ENCODE data around the gene ABHD10. TPM values are rescaled to one million over a fixed set of nuclear protein-coding genes. Genes with fewer than 3 reads are reported as not detected.
A peak's percentile ranks its signal among the peaks of the same experiment; 100 is the strongest.

ABHD10 gene
- total RNA-seq, 1 experiment from 2014 or later, result 21.3 TPM

DNA sequence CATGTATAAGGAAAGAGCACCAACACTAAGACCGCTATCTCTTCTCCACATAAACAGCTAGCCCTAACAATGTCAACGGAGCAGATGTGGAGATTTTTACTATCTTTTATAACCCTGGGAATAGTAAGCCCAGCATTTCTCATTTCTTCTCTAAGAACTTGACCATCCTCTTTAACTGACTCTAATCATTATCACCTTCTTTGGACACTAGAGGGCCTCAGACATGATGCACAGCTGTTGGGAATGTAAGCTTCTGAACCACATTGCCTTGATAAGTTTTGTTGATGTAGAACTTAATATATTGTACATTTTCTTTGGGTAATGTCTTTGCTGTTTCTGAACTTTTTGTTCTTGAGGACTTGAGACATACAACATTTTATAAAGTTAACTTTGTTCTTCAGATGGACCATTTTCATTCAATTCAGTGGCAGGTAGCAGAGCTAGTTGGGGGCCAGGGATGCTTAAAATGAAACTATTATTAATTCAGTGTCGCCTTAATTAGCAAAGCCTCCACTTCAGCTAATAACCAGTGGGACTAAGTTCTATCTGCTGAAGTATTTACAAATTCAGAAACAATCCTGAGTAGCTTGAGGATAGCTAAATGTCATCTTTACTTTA, 10.3 kb downstream of the ABHD10 start:
- in situ Hi-C loops (cut with HindIII; ENCODE audit: low pct_unique_long_range_greater_than_20kb, low sequenced_read_pairs), result no loop called here
- DNase-seq (ENCODE audit: low read depth), result peak; percentile 48

DNA sequence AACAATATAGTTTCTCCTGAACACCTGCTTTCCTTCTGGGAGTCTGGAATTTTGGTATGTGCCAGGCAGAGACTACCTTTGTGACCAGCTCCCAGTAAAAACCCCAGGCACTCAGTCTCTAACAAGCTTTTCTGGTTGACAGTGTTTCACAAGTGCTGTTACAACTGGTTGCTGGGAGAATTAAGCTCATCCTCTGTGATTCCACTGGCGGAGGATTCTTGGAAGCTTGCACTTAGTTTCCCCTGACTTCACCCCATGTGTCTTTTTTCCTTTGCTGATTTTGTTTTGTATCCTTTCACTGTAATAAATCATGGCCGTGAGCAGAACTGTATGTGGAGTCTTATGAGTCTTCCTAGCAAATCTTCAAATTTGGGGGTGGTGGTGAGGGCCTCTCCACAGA, 14.2 kb downstream of the ABHD10 start:
- no peak for DNase-seq (ENCODE audit: low read depth)
- in situ Hi-C loops (cut with HindIII; ENCODE audit: low pct_unique_long_range_greater_than_20kb, low sequenced_read_pairs), result no loop called here

DNA sequence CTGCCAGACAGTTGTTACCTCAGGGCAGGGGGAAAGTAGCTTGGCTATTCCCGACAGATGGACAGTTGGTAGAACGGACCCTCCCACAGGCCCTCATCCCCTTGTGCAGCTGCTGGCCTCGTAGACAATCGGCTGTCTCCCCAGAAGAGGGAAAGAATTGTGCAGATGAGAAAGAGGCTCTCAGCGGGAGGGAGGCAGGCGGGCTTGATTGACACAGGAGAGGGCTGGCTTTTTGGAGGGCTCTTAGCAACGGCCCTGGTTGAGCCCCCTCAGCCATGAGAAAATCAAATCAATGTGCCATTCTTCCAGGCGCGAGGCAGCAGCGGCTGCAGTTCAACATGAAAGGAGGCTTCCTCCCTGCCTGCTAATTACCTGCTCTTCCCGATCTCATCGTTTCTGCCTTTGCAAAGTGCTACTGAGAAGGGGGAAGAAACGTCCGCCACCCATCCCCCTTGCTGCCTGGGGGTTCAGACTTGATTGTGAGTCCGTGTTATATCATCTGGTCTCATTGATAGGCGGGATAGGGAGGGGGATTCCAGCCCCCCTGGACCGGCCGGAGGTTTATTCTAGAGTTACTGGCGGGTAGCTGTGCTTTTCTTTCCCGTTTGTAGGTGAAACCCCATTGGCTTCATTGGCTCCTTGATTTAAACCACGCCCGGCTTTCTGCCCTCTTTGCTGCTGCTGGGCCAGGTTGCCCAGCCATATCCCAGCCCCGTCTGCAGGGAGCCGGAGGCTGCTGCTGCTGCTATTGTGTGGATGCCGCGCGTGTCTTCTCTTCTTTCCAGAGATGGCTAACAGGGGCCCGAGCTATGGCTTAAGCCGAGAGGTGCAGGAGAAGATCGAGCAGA, 20.0 kb downstream of the ABHD10 start, which contains the start of gene TAGLN3:
TSS of gene TAGLN3 (plus strand) at position 287 of the 848 bp plus-strand sequence. CDS start at position 788, 501 bp downstream.
- DNase-seq (ENCODE audit: low read depth), result no peak
- in situ Hi-C loops (cut with HindIII; ENCODE audit: low pct_unique_long_range_greater_than_20kb, low sequenced_read_pairs), result no loop called here

DNA sequence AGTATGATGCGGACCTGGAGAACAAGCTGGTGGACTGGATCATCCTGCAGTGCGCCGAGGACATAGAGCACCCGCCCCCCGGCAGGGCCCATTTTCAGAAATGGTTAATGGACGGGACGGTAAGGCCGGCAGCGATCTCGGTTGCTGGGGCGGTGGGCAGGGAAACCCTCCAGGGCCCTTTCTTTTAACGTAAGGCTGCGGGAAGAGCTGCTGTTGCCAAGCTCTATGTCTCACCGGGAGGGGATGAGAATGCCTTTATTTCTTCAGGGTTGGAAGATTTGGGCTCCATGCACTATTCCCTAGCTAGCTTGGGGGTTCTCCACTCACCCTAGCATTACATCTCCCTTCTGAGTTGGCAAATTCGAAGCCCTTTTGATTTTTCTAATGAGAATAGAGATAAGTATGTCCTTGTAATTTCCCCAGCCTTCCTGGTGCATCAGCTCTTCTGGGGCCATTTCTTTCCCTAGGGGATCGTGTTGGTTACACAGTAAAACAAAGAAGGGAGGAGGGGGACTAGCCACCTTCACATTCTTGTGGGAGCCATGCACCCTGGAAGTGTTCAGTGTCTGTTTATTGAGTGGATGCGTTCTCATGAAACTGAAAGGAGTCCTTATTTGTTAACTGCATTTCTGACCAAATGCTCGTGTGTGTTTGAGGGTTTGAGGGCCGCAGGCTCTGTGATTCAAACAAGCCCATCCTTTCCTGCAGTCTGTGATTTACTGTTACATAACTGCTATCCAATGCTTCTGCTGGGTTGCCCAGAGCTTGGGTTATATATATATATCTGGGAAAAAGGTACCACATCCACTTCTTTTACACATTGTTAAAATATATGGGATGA, 20.9 kb downstream of the ABHD10 start:
- no peak for DNase-seq (ENCODE audit: low read depth)
- in situ Hi-C loops (cut with HindIII; ENCODE audit: low pct_unique_long_range_greater_than_20kb, low sequenced_read_pairs), result no loop called here

DNA sequence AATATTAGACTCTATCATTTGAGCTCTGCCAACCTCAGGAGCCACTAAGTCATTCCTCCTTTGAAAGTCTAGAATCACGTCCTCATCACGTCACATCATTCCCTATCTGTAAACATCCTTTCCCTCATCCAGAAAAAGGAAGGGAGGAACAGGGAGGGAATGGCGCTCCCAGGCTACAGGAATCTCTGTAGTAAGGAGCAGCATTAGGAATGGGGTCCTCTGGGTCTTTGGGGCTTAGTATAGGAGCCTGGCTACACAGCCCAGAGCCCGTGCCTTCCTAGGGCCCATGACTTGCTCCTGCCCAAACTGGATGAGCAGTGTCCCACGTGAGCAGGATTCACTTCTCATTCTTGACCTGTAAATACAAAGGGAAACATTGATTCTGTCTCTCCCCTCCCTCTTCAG, 21.5 kb downstream of the ABHD10 start:
- DNase-seq (ENCODE audit: low read depth), result no peak
- in situ Hi-C loops (cut with HindIII; ENCODE audit: low pct_unique_long_range_greater_than_20kb, low sequenced_read_pairs), result no loop called here

DNA sequence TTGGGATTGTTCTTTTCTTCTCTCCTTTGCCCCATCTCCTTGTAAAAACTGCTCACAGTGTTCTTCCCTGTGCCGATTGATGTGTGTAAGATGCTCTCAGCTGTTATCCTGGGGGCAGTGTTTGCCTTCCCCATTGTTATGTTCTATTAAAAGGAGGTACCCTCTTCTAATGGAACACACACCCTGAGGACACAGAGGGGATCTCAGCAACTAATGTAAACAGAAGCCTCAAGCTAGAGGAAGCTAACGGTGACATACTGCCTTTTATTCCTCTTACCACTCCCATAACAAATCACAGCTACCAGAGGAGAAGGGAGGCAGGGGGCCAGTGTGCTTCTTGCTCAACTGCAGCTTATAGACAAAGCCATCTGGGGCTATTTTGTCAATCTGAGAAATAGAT, 22.1 kb downstream of the ABHD10 start:
- DNase-seq (ENCODE audit: low read depth), result no peak
- in situ Hi-C loops (cut with HindIII; ENCODE audit: low pct_unique_long_range_greater_than_20kb, low sequenced_read_pairs), result no loop called here

DNA sequence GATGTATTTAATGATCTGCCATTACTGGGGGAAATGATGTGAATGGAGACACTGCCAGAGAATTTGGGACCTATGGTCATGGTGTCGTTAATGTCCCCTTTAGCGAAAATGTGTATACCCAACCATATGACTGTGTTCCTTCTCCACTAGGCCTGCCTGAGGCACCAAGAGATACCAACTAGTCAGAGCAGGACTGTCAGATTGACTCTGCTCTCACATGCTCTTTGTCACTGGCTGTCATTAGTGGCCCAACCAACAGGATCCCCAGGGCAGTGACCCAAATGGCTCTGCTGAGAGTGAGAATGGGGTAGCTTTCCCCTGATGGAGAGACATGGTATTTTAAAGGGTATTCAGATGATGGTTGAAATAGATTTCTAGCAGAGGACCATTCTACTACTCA, 22.7 kb downstream of the ABHD10 start:
- DNase-seq (ENCODE audit: low read depth), result no peak
- in situ Hi-C loops (cut with HindIII; ENCODE audit: low pct_unique_long_range_greater_than_20kb, low sequenced_read_pairs), result no loop called here

DNA sequence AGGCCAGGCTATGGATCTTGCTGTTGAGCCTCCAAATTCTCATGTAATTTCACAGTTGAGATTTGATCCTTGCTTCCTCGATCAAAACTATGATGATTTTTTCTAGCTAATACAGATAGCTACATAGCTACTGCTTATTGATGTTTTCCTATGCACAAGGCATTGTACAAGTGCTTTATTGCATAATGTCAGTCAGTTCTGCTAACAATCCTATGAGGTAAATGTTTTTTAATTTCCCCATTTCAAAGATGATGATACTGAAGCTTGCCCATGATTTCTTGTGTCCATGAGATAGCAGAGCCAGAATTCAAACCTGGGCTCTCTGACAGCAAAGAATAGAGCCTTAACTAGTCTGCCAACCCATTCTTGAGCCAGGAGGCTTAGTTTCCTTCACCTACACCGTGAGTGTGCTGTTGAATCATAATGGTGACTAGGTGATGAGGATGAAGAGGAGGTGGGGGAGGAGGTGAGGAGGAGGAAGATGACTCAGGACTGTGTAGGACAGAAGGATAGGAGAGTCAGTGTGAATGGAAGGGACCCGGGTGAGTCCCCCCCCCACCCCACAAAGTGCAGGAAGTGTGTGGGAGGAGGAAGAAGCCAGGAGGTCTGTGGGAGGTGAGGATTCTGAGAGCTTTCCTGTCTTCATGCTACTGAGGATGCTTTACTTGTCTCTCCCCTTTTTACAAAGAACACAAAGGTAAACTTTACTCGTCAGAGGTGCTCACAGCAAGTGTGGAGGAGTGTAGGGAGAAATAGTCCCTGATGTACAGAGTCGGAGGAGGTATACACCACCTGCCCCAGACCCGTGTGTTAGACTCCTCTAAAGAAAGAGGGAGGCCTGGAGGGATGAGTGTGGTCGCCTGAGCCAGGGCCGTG, 23.5 kb downstream of the ABHD10 start:
- in situ Hi-C loops (cut with HindIII; ENCODE audit: low pct_unique_long_range_greater_than_20kb, low sequenced_read_pairs), result no loop called here
- no peak for DNase-seq (ENCODE audit: low read depth)

DNA sequence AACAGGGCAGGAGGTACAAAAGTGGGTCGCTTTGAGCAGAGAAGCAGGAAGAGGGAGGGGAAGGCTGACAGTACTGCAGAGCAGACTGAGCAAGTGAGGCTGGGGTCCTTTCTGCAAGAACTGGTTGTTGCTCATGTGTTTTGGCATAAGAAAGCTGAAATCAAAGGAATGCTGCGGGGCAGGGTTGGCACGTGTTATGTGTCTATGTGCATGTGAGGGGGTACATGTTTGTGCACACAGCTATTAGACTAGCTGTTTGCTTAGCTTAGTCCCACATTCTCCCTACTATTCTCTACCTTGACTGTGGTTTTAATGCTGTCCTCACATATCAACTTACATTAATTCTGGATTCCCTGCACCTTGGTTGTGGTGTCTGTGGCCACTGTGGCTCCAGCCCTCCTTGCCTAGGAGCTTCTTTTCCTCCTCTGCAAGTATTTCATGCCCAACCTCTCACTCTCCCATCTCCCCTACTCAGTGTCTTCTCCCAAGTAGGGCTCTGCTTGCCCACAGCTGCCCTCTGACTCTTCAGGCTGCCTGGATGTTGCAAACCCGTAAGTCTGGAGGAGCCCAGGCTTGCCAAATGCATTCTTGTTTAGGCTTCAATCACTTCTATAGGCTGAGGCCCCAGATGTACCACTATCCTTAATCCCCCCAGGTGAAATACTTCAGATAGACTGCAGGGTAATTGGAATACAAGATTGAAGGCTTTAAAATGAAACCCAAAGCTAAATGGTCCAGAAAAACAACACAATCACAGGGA, 24.7 kb downstream of the ABHD10 start:
- no peak for DNase-seq (ENCODE audit: low read depth)
- in situ Hi-C loops (cut with HindIII; ENCODE audit: low pct_unique_long_range_greater_than_20kb, low sequenced_read_pairs), result no loop called here

DNA sequence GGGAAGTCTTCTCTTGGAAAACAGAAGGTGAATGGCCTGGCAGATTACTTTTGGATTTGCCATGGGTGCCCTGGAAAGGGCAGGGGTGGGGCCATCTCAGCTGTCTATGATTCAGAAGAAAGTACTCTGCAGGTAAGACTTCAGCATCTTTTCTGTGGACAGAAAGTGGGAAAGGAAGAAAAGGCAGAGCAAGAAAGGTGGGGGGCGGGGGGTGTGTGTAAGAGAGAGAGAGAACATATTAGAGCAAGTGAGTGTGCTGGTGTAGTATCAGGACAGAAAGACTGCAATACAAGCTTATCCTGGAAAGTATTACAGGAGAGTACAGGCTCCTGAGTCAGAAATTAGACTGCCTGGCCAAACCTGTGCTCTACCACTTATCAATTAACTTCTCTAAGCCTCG, 25.4 kb downstream of the ABHD10 start:
- no peak for DNase-seq (ENCODE audit: low read depth)
- in situ Hi-C loops (cut with HindIII; ENCODE audit: low pct_unique_long_range_greater_than_20kb, low sequenced_read_pairs), result no loop called here

DNA sequence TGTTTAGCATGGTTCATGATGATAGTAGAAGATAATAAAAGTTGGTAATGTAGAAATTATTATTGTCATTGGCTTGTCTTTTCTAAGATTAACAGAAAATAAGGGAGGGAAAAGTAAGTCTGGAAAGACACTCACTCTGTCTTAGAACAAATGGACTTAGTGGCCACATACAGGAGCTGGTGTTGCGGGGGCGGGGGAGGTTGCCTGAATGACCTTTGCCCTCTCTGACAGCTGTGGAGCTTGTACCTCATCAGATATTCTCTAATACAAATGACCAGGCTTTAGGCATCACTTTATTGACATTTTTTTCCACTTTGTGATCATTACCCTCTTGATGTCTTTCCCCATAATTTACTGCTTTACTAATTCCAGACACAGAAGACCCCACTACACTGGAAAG, 25.8 kb downstream of the ABHD10 start:
- in situ Hi-C loops (cut with HindIII; ENCODE audit: low pct_unique_long_range_greater_than_20kb, low sequenced_read_pairs), result no loop called here
- no peak for DNase-seq (ENCODE audit: low read depth)

DNA sequence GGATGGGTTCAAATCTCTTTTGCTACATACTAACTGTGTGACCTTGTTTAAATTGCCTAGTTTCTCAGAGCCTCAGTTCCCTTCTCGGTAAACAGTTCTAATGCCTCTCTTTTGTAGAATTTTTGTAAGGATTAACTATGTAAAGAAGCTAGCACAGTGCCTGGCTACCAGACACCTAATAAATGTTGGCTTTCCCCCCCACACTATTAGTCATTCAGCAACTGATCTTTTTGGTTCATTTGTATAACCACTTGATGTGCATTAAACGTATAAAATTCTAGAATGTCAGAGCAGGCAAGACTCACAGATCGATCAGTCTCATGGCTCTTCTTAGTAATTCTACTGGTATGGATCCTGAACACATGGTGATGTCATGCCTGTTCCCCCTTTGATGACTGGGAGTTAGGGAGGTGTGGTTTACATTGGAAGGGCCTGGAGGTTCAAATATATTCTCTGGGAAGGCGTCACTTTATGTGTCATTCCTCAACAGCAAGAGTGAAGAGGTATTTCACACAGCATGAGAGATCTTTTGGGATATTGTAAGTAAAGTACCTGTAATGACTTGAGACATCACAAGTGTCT, 26.4 kb downstream of the ABHD10 start:
- in situ Hi-C loops (cut with HindIII; ENCODE audit: low pct_unique_long_range_greater_than_20kb, low sequenced_read_pairs), result no loop called here
- DNase-seq (ENCODE audit: low read depth), result no peak

DNA sequence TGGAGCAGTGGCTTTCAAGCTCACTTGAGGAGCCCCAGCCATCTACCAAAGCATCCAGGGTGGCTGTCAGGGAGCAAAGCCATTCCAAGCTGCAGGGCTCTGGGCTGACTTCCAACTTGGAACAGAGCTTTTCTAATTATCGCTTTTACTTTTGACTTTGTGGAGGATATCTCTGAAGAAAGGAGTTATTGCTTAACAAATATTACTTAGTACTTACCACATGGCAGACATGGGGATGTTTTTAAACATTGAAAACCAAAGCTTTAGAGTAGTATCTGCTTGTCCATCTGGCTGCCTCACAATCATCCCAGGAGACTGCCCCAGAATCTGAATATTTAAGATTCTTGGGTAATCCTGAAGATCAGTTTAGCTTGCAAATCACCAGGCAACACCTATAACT, 28.8 kb downstream of the ABHD10 start:
- no peak for DNase-seq (ENCODE audit: low read depth)
- in situ Hi-C loops (cut with HindIII; ENCODE audit: low pct_unique_long_range_greater_than_20kb, low sequenced_read_pairs), result no loop called here

DNA sequence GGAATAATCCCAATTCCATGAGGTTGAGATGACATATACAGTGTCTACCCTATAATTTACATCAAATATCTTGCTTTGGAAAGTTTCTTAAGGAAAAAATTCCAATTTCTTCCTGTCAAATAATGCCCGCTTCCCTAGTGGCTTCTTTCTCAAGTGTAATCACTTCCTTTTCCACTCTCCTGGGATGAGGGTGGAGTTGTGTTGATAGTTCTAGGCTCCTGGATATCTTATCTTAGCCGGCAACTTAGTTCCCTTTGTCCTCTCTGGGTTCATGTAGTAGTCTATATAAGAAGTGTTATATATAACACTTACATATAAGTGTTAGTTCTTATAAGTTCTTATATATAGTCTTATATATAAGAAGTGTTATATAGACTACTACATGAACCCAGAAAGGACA, 30.8 kb downstream of the ABHD10 start:
- in situ Hi-C loops (cut with HindIII; ENCODE audit: low pct_unique_long_range_greater_than_20kb, low sequenced_read_pairs), result no loop called here
- no peak for DNase-seq (ENCODE audit: low read depth)

DNA sequence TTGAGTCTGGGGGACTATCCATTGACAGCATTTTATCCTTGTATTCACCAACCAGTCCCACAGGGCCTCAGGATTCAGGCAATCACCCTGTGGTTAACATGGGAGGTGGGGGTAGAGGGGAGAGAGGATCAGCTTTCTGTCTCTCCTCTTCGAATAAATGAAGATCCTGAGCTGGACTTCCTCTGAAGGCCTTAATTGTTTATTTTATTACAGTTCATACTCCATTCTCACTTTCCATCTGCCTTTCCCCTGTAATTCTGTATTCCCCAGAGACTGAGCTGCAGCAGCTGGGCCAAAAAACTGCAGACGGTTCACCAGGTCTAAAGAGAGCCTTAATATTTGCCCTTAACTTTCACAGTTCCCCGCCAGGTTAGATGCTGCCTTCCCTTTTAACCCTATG, 31.8 kb downstream of the ABHD10 start:
- no peak for DNase-seq (ENCODE audit: low read depth)
- in situ Hi-C loops (cut with HindIII; ENCODE audit: low pct_unique_long_range_greater_than_20kb, low sequenced_read_pairs), result no loop called here

DNA sequence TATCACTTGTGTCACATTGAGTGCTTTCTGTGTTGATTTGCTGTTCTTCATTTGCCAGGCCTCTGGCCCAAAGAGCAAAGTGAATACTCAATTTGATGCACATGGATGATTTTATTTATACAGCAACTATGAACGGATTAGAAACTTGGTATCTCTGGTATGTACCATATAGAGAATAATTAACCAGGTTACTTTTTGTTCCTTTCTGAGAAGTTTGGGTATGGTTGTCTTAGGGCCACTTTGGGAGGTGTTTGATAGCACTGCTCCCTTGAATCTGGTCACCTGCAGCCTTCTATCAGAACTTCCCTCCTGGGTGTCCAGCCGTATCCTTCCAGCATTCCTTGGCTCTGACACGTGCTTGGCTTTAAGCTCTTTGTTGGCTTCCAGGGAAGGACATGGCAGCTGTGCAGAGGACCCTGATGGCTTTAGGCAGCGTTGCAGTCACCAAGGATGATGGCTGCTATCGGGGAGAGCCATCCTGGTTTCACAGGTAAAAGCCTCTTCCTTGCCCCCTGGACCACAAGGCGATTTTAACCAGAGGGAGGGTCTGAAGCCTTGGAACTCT, 32.6 kb downstream of the ABHD10 start:
- in situ Hi-C loops (cut with HindIII; ENCODE audit: low pct_unique_long_range_greater_than_20kb, low sequenced_read_pairs), result no loop called here
- peak; percentile 84 for DNase-seq (ENCODE audit: low read depth)
